Thyroid gland (tissue), 4 donors: ENCODE data around the gene C6orf47.

Source experiments
- POLR2A ChIP-seq, 2 donors: fragments of 450-650 bp; IDR thresholded peaks; one replicate each; pipeline ENCODE4 v1.6.1; 2017; ENCODE audit warnings: antibody characterized with exemption in 2 of 2, mild to moderate bottlenecking in 2 of 2, moderate library complexity in 1 of 2
- TF ChIP-seq, protein P1 (sequence below), 6 experiments: fragments of 200-600 bp in 3 of 6; fragments of 450-650 bp in 3 of 6; sonication (generic) in 3 of 6; IDR thresholded peaks; one replicate each; pipeline ENCODE4 v1.5.1; 2016 to 2019; ENCODE audit warnings: antibody characterized with exemption in 6 of 6, mild to moderate bottlenecking in 2 of 6, inconsistent platforms in 1 of 6, moderate library complexity in 1 of 6

DNA sequence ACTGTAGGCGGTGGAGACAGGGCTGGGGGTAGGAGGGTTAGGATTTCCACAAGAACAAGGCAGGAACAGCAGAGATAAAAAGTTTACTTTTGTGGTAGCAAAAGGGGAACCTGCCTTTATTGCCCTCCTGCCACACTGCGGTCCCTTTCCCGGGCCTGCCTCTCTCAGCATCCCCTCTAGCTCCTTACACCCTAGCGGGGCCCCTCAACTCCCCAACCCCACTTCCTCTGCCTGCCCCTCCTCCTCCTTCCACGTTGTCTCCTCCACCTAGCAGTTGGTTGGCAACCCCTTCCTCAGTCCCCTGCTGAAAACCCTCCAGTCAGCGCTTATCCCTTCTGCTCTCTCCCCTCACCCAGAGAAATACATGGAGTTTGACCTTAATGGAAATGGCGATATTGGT, 44.8 kb downstream of the C6orf47 start:
- TF ChIP-seq, protein P1, sequence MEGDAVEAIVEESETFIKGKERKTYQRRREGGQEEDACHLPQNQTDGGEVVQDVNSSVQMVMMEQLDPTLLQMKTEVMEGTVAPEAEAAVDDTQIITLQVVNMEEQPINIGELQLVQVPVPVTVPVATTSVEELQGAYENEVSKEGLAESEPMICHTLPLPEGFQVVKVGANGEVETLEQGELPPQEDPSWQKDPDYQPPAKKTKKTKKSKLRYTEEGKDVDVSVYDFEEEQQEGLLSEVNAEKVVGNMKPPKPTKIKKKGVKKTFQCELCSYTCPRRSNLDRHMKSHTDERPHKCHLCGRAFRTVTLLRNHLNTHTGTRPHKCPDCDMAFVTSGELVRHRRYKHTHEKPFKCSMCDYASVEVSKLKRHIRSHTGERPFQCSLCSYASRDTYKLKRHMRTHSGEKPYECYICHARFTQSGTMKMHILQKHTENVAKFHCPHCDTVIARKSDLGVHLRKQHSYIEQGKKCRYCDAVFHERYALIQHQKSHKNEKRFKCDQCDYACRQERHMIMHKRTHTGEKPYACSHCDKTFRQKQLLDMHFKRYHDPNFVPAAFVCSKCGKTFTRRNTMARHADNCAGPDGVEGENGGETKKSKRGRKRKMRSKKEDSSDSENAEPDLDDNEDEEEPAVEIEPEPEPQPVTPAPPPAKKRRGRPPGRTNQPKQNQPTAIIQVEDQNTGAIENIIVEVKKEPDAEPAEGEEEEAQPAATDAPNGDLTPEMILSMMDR (IDR thresholded peaks at IDR 0.05): no peak
- no peak for TF ChIP-seq POLR2A (IDR thresholded peaks at IDR 0.05)
